ENCODE measurements around the gene NPPB. TPM values are rescaled to one million over a fixed set of nuclear protein-coding genes. Genes with fewer than 3 reads are reported as not detected.
A peak's percentile ranks its signal among the peaks of the same experiment; 100 is the strongest.

Gene NPPB
- total and polyA plus RNA-seq, 9 of the 15 experiments (the other 6 are each of a cell fraction or from before 2014, with no cell fraction given), result not detected

DNA sequence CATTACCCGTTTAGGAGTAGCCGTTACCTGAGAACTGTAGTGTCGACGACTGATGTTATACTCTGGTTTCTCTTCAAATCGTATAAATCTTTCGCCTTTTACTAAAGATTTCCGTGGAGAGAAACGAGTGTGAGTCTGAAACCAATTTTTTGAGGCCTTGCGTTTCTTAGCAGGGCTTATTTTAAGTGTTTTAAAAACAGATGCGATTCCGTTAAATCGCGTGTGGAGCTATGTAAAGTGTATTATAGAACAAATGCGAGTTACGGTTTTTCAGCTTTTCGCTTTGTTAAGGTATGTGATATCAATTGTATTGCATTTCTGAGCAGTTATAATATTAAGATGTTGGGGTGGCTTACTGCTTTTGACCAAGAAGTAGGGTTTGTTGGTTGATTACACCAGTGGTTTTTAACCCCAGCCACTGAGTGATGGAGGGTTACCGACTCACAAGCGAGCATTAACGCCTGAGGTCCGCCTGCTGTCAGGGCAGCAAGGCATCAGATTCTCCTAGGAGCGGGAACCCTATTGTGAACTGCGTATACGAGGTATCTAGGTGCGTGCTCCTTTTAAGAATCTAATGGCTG is 49.4 kb upstream of the NPPB start (continued):
- TF ChIP-seq FOXA3 (CRISPR knock-in tag; conservative IDR thresholded peaks at IDR 0.05 in 1 of 2, IDR thresholded peaks at IDR 0.05 in 1 of 2) (peak; percentile 78 to 90), CREB1 (IDR thresholded peaks at IDR 0.05) (peak; percentile 69; the same call in 1 of the 2 replicates), CREB1 (CRISPR knock-in tag; IDR thresholded peaks at IDR 0.05) (peak; percentile 60), RUNX1 (IDR thresholded peaks at IDR 0.05; ENCODE audit: low read depth) (peak; percentile 97), NEUROD1 (IDR thresholded peaks at IDR 0.05; ENCODE audit: borderline replicate concordance, low read depth, low read length, partially characterized antibody) (peak; percentile 91), MGA (IDR thresholded peaks at IDR 0.05) (no peak; the same call in 1 of the 2 replicates), YY1 (IDR thresholded peaks at IDR 0.05; ENCODE audit: borderline replicate concordance in 1 of 3, control insufficient read depth in 1 of 3, extremely low read depth in 1 of 3, insufficient read depth in 3 of 3, insufficient read length in 1 of 3, insufficient replicate concordance in 2 of 3, low read depth in 1 of 3, low read length in 2 of 3) (peak; percentile 50 to 92 (median 75)), CREBBP (IDR thresholded peaks at IDR 0.05; ENCODE audit: low read depth, low read length) (peak; percentile 90)
- TF ChIP-seq, protein P1, sequence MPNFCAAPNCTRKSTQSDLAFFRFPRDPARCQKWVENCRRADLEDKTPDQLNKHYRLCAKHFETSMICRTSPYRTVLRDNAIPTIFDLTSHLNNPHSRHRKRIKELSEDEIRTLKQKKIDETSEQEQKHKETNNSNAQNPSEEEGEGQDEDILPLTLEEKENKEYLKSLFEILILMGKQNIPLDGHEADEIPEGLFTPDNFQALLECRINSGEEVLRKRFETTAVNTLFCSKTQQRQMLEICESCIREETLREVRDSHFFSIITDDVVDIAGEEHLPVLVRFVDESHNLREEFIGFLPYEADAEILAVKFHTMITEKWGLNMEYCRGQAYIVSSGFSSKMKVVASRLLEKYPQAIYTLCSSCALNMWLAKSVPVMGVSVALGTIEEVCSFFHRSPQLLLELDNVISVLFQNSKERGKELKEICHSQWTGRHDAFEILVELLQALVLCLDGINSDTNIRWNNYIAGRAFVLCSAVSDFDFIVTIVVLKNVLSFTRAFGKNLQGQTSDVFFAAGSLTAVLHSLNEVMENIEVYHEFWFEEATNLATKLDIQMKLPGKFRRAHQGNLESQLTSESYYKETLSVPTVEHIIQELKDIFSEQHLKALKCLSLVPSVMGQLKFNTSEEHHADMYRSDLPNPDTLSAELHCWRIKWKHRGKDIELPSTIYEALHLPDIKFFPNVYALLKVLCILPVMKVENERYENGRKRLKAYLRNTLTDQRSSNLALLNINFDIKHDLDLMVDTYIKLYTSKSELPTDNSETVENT (CRISPR knock-in tag; IDR thresholded peaks at IDR 0.05), result peak; percentile 98
- TF ChIP-seq, protein P2, sequence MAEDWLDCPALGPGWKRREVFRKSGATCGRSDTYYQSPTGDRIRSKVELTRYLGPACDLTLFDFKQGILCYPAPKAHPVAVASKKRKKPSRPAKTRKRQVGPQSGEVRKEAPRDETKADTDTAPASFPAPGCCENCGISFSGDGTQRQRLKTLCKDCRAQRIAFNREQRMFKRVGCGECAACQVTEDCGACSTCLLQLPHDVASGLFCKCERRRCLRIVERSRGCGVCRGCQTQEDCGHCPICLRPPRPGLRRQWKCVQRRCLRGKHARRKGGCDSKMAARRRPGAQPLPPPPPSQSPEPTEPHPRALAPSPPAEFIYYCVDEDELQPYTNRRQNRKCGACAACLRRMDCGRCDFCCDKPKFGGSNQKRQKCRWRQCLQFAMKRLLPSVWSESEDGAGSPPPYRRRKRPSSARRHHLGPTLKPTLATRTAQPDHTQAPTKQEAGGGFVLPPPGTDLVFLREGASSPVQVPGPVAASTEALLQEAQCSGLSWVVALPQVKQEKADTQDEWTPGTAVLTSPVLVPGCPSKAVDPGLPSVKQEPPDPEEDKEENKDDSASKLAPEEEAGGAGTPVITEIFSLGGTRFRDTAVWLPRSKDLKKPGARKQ (CRISPR knock-in tag; IDR thresholded peaks at IDR 0.05), result no peak

Measured in K562 (cell line).